ENCODE data around the gene ZFP14. TPM values are rescaled to one million over a fixed set of nuclear protein-coding genes. Genes with fewer than 3 reads are reported as not detected.

ZFP14 gene
- total RNA-seq = 1 to 10 TPM; 1.9 to 2.1 TPM

GRCh38 chr19:36378625-36379509, at the start of gene ZFP14:
Gene ZFP14, minus strand, starts transcription at chr19:36379201. Its CDS starts 11,309 bp downstream, at chr19:36367892.
- H3K27me3 Mint-ChIP-seq = no peaks in the 10 kb centered on the region
- peak within 1 kb of the TSS; percentile 81 for H3K4me3 Mint-ChIP-seq
- peaks cover 18% of the 10 kb centered on the region for H3K4me1 Mint-ChIP-seq (ENCODE audit: low read depth)
- intact Hi-C loops (cut with micrococcal nuclease) = no loop called here
- peak; percentile 99 for ATAC-seq
- peak; percentile 97 for DNase-seq
- POLR2A ChIA-PET = interaction anchor here (0.6 to 2.0 kb wide), 5 partner anchors 11 to 1128 kb away, joined by 3 to 6 read pairs (median 4); partner anchors contain the start of genes ZNF566 and ZNF793
- H3K9me3 Mint-ChIP-seq = peaks cover 19% of the 10 kb centered on the region
- H3K27ac Mint-ChIP-seq = peak within 1 kb of the TSS; percentile 94
- no peak for TF ChIP-seq CTCF (IDR thresholded peaks at IDR 0.05)
- H3K36me3 Mint-ChIP-seq (ENCODE audit: low read depth) = peaks cover 16% of the 10 kb centered on the region
- CTCF ChIA-PET = interaction anchor here (1.1 to 1.3 kb wide), 2 partner anchors 22 to 150 kb away, joined by 4 read pairs; no protein-coding TSS in a partner anchor

GRCh38 chr19:36423925-36424324, 44.9 kb upstream of the ZFP14 start:
- CTCF ChIA-PET = no interaction called here

GRCh38 chr19:36421749-36422481, 42.9 kb upstream of the ZFP14 start:
- DNase-seq (no peak), ATAC-seq (no peak)
- Mint-ChIP-seq H3K27me3 (peaks cover 29% of the 10 kb centered on the region), H3K4me1 (ENCODE audit: low read depth) (peaks cover 15% of the 10 kb centered on the region), H3K36me3 (ENCODE audit: low read depth) (peaks cover 33% of the 10 kb centered on the region), H3K4me3 (peak overlapping the region; percentile 27), H3K9me3 (peaks cover 33% of the 10 kb centered on the region), H3K27ac (no peak overlapping the region)
- TF ChIP-seq CTCF (IDR thresholded peaks at IDR 0.05) = no peak
- ChIA-PET CTCF (no interaction called here), POLR2A (interaction anchor here (1.1 kb wide), 1 partner anchor 108 kb away, joined by 5 read pairs; no protein-coding TSS in a partner anchor)
- intact Hi-C loops (cut with micrococcal nuclease) = no loop called here

More at GRCh38 chr19:36423925-36424324, 44.9 kb upstream of the ZFP14 start:
- no peak for TF ChIP-seq CTCF (IDR thresholded peaks at IDR 0.05)
- Mint-ChIP-seq H3K4me1 (ENCODE audit: low read depth) (peaks cover 4% of the 10 kb centered on the region), H3K36me3 (ENCODE audit: low read depth) (peaks cover 17% of the 10 kb centered on the region), H3K4me3 (no peak overlapping the region), H3K27ac (no peak overlapping the region), H3K27me3 (peaks cover 29% of the 10 kb centered on the region), H3K9me3 (peaks cover 31% of the 10 kb centered on the region)
- DNase-seq (no peak), ATAC-seq (no peak)
- POLR2A ChIA-PET = no interaction called here
- intact Hi-C loops (cut with micrococcal nuclease) = no loop called here

- peaks cover 32% of the 10 kb centered on the region for H3K36me3 Mint-ChIP-seq (ENCODE audit: low read depth)
- DNase-seq (no peak), ATAC-seq (no peak)
- POLR2A ChIA-PET = interaction anchor here (1.1 kb wide), 1 partner anchor 109 kb away, joined by 5 read pairs; no protein-coding TSS in a partner anchor
- H3K4me1 Mint-ChIP-seq (ENCODE audit: low read depth) = peaks cover 16% of the 10 kb centered on the region
- no peak overlapping the region for H3K27ac Mint-ChIP-seq
- peak overlapping the region; percentile 27 for H3K4me3 Mint-ChIP-seq
- intact Hi-C loops (cut with micrococcal nuclease) = no loop called here
- peaks cover 32% of the 10 kb centered on the region for H3K9me3 Mint-ChIP-seq
- TF ChIP-seq CTCF (IDR thresholded peaks at IDR 0.05) = no peak
- peaks cover 29% of the 10 kb centered on the region for H3K27me3 Mint-ChIP-seq
- CTCF ChIA-PET = no interaction called here
These were observed 42.2 kb upstream of the ZFP14 start for GRCh38 chr19:36420961-36421748.
